Activated T-cell treated with anti-CD3 and anti-CD28 coated beads, Interleukin-2, amount 50 U/mL, for 48 hours (primary cell): Measurements from ENCODE around the gene TNIK.

ENCODE experiments used
- DNase-seq, 2 experiments: peaks; one replicate each; pipeline ENCODE4 v3.0.0-alpha.2; 2020

The TNIK gene

DNA sequence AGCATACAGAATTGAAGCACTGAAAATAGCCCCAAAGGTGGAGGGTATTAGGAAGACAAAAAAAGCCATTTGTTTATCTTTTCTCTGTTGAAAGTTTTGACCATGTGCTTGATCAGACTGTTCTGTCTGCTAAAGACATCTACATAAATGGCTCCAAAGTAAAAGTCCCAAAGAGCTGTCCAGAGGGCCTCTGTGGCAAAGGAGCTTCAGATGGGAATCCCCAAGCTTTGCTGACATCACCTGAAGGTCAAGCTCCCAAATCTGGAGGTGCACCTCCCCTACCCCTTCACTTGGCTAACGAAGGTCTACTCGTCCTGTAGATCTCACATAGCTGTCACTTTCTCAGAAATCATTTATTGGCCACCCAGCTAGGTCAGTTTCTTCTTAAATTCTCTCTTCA lies 239.1 kb downstream of the TNIK start:
- DNase-seq = no peak

DNA sequence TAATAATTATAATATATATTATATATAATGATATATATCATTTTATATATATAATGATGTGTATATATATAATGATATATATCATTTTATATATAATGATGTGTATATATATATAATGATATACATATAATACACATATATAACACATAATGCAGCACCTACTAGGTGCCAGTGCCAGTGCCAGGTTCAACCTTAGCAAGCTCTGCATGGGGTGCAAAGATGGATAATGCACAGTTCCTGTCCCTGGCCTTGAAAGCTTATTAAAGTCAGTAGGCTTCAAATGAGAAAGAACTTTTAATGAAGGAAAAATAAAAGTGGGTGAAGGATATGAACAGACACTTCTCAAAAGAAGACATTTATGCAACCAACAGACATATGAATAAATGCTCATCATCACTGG lies 240.9 kb downstream of the TNIK start:
- no peak for DNase-seq

DNA sequence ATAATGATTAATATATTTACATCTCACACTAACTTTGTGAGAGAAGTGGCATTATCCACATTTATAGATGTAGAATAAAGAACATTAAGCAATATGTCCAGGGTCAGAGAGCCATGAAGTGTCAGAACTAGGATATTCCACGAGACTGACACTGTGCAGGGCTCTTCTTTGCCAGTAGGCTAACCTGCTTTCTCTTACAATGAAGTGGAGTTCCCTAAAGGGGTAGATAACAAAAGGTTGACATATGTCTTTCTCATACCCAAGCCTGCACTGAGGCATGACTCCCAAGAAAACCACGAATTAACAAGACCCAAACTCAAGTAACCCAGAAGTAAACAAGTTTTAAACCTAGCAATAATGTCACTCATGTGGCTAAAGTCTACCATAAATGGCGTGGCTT lies 242.1 kb downstream of the TNIK start:
- DNase-seq = no peak

GRCh38 chr3:171213907-171214306 lies 246.3 kb downstream of the TNIK start:
- no peak for DNase-seq

- no peak for DNase-seq
Observed at GRCh38 chr3:171213178-171213577, 247.0 kb downstream of the TNIK start.

- DNase-seq = no peak
Observed at GRCh38 chr3:171212648-171213047, 247.6 kb downstream of the TNIK start.

DNA sequence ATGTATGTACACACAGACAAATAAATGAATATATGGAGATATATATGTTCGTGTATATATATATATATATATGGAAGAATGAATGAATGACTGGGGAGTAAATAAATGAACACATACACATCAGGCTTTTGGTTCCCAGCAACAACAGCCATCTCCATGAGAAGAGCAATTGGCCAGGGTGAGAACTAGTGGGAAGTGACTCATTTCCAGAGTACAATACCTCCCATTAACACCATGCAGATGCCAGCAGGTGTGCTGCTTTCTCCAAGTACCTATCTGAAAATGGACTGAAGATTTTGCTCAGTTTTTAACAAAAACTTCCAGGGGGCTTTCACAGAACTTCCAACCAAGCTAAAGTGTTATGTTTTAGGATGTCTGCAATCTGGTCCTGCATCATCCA lies 253.9 kb downstream of the TNIK start:
- no peak for DNase-seq

DNA sequence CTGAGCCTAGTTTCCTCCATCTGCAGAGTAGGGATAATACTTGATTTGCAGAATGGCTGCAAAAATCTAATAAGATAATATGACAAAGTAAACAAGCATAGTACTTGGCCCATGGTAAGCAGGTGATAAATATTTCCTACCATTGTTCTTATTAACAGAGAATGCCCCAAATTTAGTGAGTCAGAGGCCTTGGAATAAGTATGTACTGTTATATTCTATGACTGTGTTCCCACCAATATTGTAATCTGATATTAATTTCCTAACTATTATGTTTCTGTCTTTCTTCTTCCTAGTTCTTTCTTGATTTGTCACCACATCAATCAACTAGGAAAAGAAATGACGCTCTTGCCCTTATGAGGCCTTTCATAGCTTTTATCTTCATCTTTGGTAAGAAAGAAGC lies 255.3 kb downstream of the TNIK start:
- DNase-seq = no peak

- DNase-seq = no peak
Observed at GRCh38 chr3:171201825-171202224, 258.4 kb downstream of the TNIK start.

- DNase-seq = no peak
Observed at GRCh38 chr3:171200750-171201088, 259.5 kb downstream of the TNIK start.

DNA sequence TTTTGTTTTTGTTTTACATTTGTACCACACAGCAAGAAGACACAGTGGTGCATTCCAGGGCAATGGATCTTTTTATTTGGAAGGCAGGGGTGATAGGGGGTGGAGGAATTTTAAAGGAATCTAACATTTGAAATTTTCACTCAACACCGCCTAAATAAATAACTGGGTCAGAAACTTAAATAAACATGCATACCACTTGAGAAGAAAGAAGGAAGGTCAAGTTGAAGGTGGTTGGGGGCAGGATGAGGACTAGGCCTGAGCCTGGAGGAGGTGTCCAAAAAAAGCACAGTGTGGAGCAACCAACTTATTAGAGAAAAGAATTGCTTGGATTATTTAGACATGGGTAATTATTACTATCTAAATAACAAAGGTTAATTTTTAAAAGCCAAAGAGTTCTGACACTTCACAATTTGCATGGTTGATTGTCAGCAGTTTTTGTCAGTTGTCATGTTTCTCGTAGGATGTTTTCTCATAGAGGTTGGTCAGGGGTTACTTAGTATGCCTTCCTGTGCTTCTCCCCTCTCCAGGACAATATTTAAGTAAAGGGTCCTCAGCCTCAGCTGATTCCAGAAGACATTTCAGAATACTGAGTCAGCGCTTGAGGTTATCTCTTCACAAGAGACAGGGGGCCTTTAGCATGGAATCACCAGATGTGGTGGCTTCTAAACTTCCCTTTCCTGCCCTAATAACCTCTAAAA lies 260.0 kb downstream of the TNIK start:
- no peak for DNase-seq

- no peak for DNase-seq
Observed at GRCh38 chr3:171199473-171199829, 260.8 kb downstream of the TNIK start.

DNA sequence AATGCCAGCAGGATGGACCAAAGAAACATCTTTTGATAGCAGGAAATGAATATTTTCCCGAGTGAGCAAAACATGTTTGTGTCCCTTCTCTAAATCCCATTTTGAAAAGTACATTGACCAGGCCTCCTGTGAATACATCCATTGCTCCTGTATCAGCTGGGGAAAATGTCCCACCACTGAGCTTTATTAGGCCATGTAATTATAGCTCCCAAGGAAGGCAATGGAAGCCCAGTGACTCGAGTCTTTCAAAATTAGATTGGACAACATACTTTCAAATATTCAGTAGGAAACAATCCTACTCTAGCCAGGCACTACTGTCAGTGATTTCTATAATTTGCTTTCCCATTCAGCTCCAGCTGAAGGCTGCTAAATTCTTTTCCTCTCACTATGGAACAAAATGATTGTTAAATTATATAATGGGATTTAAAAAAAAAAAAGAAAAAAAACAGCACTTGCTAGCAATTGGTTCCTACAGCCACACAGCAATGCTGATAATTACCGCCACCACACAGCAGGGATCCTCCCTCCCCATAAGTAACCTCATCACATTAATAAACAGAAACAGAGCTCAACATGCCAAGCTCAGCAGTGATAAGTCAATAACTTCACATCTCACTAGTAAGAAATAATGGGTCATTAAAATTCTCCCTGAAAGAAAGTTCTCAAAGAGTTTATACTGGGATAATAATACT lies 261.3 kb downstream of the TNIK start:
- no peak for DNase-seq

GRCh38 chr3:171195686-171196085 lies 264.5 kb downstream of the TNIK start:
- no peak for DNase-seq

DNA sequence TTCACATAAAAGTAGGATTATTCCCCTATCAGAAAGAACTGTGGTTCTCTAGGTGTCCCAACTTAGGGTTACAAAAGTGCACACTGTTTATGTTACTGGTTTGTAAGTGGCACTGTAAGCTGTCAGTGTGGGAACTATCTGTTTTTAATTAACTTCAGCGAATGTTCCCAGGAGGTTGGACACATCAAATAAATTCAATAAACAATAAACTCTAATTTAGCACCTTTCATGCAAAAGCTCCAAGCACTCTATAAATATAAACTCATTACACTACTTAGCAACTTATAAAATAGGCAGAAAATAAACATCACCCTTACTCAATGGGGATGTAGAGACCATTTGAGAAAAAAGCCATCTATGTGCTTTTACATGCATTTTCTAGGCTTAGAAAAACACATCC lies 265.2 kb downstream of the TNIK start:
- DNase-seq = no peak

DNA sequence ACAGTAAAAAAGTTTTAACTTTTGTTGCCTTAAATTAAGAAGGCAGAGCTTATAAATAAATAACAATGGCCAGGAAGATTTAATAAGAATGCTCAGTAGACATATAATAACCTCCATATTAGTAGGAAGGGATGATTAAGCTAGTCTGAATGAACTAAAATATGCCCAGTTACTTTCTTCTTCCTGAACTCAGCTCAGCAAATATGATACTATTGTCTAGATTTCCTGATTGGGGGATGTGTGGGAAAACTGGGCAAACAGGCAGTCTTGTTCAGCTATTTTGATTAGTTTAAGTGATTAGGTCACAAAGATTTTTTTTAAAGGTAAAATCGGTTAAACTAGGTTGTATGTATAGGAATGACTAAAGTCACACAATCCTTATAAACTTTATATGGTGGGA lies 266.5 kb downstream of the TNIK start:
- DNase-seq = no peak

GRCh38 chr3:171192176-171192854 lies 267.9 kb downstream of the TNIK start:
- no peak for DNase-seq

DNA sequence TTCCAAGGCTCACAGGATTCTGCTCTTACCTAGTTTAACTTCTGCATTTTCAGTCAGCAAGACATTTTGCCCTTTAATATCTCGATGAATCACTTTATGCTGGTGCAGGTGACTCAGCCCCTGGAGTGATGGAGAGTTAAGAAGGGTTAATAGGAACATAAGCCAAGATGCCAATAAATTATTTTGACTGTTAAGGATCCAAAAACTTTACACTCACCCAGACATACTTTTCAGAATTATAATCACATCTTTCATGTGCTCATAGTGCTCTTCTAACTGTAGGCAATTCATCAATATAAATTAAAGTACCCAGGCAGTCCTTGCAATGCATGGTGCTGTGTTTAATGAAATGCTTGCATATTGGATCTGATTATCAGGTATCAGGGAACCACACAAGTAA lies 269.5 kb downstream of the TNIK start:
- no peak for DNase-seq

DNA sequence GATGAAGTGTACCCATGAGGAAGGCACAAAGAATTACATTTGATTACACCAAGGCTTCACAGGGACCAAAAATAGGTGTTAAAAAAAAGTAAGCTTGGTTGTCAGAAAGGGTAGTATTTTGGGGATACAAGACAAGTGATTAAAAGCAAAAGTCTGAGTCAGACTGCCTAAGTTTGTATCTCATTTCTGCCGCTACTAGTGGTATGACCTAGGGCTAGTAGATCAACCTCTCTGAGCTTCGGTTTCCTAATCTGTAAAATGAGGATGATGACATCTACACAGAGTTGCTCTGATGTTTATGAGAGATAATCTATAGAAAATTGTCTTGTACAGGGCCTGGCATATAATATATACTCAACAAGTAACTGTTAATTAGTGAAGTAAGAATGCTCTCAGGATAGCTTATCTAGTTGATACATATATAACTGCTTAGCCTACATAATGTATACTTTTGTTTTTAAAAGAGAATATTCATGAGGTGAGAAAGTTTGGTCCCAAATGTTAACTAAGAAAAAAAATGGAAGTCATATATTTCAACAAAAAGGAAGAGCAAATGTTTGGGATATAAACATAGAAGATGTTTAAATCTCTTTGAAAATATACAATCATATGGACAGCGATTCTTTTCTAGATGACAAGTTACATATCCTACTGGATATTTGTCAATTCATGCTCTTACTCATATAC lies 270.7 kb downstream of the TNIK start:
- DNase-seq = no peak

GRCh38 chr3:171187706-171188290 lies 272.4 kb downstream of the TNIK start:
- no peak for DNase-seq

DNA sequence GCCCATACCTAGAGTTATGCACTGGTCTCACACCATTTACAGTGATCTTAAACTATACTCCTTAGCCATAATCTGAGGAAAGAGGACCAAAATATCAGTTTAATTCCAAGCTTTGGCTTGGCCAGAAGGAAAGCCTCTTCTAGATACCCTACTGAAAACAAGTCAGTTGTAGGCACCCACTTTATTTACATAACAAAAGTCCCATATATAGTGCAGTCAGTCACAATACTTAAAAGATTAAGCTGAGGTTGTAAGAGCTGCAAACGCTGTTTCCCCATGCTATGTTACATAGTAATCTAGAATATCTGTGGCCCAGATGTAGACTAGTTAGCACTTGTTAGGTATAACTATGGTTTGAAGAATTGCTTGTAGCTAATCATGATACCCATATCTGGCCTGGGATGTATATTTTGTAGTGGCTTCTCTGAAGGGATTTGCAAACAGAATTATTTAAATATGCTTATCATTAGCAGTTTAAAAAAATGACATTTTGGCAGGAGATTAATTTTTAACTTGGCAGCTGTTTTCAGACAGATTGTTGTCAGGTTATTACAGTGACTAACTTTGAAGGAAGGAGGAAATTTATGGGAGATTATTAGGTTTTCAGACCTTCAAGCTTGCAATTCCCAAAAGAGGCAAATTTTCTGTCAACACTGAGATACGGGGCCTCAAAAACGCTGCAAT lies 273.2 kb downstream of the TNIK start:
- no peak for DNase-seq

- no peak for DNase-seq
Observed at GRCh38 chr3:171186383-171186782, 273.8 kb downstream of the TNIK start.

- no peak for DNase-seq
Observed at GRCh38 chr3:171185959-171186358, 274.2 kb downstream of the TNIK start.
